MCF 10A (cell line): ENCODE results near the gene UBQLN4. TPM values are rescaled to one million over a fixed set of nuclear protein-coding genes. Genes with fewer than 3 reads are reported as not detected.

ENCODE experiments used
- BruUV-seq: library from RNA; stranded (reverse); fragments of 400-500 nt; replicated peaks from 2 replicates; lab custom pipeline; 2021; lab: Mats Ljungman, UMichigan
- CTCF ChIA-PET: fragments of 300-600 bp; sonication (Branson Sonifier 250); formaldehyde crosslinking; extraction: SDS; loops from one replicate; lab custom pipeline; 2021; ENCODE audit warnings: antibody characterized with exemption, inconsistent platforms; lab: Yijun Ruan, JAX
- POLR2A ChIA-PET: fragments of 300-600, 350-650 bp; sonication (Branson Sonifier 250); formaldehyde crosslinking; extraction: SDS; loops from one replicate; lab custom pipeline; 2020; ENCODE audit warnings: antibody characterized with exemption, inconsistent platforms; lab: Yijun Ruan, JAX
- DNase-seq: peaks from one replicate; pipeline ENCODE4 v3.0.0-alpha.2; 2018; ENCODE audit not compliant: unreplicated experiment
- H3K27ac Mint-ChIP-seq: one replicate; pipeline ENCODE4 v1.8.0; 2022; ENCODE audit warnings: mild to moderate bottlenecking, low read depth, mixed read lengths; ENCODE audit not compliant: unreplicated experiment
- H3K27me3 Mint-ChIP-seq: one replicate; pipeline ENCODE4 v1.8.0; 2022; ENCODE audit warnings: mixed read lengths; ENCODE audit not compliant: insufficient read depth, unreplicated experiment
- H3K36me3 Mint-ChIP-seq: one replicate; pipeline ENCODE4 v1.8.0; 2022; ENCODE audit warnings: mild to moderate bottlenecking, moderate library complexity, mixed read lengths; ENCODE audit not compliant: insufficient read depth, unreplicated experiment
- H3K4me1 Mint-ChIP-seq: one replicate; pipeline ENCODE4 v1.8.0; 2022; ENCODE audit warnings: mixed read lengths; ENCODE audit not compliant: insufficient read depth, unreplicated experiment
- H3K4me3 Mint-ChIP-seq: one replicate; pipeline ENCODE4 v1.8.0; 2022; ENCODE audit warnings: mild to moderate bottlenecking, moderate library complexity, mixed read lengths; ENCODE audit not compliant: unreplicated experiment
- H3K9me3 Mint-ChIP-seq: one replicate; pipeline ENCODE4 v1.8.0; 2022; ENCODE audit warnings: mixed read lengths; ENCODE audit not compliant: unreplicated experiment
- CTCF ChIP-seq: fragments of 200-600 bp; IDR thresholded peaks from one replicate; pipeline ENCODE4 v1.8.0; 2022; ENCODE audit warnings: antibody characterized with exemption, mild to moderate bottlenecking; ENCODE audit not compliant: unreplicated experiment
- intact Hi-C: fragments of 100-400 bp; cut with micrococcal nuclease; formaldehyde crosslinking; loops from 2 replicates; pipeline ENCODE4 v1.14.1; 2022
- total RNA-seq: library from RNA; stranded (reverse); gene quantifications from 2 replicates; pipeline ENCODE4 v1.2.3, GENCODE V29; 2022

UBQLN4 gene
- total RNA-seq, 1 experiment from 2014 or later = 49.0 TPM

- DNase-seq = no peak
- H3K27me3 Mint-ChIP-seq = no peaks in the 10 kb centered on the region
- POLR2A ChIA-PET = interaction anchor here (0.7 to 5.0 kb wide), 2 partner anchors 12 to 255 kb away, joined by 3 to 24 read pairs; partner anchors contain the start of gene SSR2
- CTCF ChIA-PET = interaction anchor here (0.6 kb wide), 1 partner anchor 32 kb away, joined by 3 read pairs; no protein-coding TSS in a partner anchor
- H3K4me3 Mint-ChIP-seq = no peak overlapping the region
- H3K4me1 Mint-ChIP-seq = no peaks in the 10 kb centered on the region
- BruUV-seq = no TSS peak
- no peak overlapping the region for H3K27ac Mint-ChIP-seq
- H3K36me3 Mint-ChIP-seq = peaks cover 27% of the 10 kb centered on the region
- no peak for TF ChIP-seq CTCF
- no peaks in the 10 kb centered on the region for H3K9me3 Mint-ChIP-seq
- intact Hi-C loops = no loop called here
Observed at GRCh38 chr1:156033011-156033410, 20.6 kb downstream of the UBQLN4 start.

- no TSS peak for BruUV-seq
- POLR2A ChIA-PET = no interaction called here
- Mint-ChIP-seq H3K4me1 (no peaks in the 10 kb centered on the region), H3K4me3 (no peak overlapping the region), H3K27ac (no peak overlapping the region), H3K9me3 (no peaks in the 10 kb centered on the region), H3K27me3 (no peaks in the 10 kb centered on the region), H3K36me3 (no peaks in the 10 kb centered on the region)
- intact Hi-C loops = no loop called here
- DNase-seq = no peak
- CTCF ChIA-PET = no interaction called here
- no peak for TF ChIP-seq CTCF
Observed at GRCh38 chr1:156026588-156026987, 27.0 kb downstream of the UBQLN4 start.

- intact Hi-C loops = no loop called here
- Mint-ChIP-seq H3K4me1 (no peaks in the 10 kb centered on the region), H3K27me3 (no peaks in the 10 kb centered on the region), H3K4me3 (no peak overlapping the region), H3K27ac (no peak overlapping the region), H3K9me3 (no peaks in the 10 kb centered on the region), H3K36me3 (no peaks in the 10 kb centered on the region)
- POLR2A ChIA-PET = interaction anchor here (0.6 to 1.2 kb wide), 2 partner anchors 9 to 23 kb away, joined by 3 read pairs; no protein-coding TSS in a partner anchor
- CTCF ChIA-PET = interaction anchor here (0.6 kb wide), 1 partner anchor 296 kb away, joined by 3 read pairs; no protein-coding TSS in a partner anchor
- DNase-seq = no peak
- BruUV-seq = no TSS peak
- TF ChIP-seq CTCF = no peak
Observed at GRCh38 chr1:156025876-156026275, 27.7 kb downstream of the UBQLN4 start.

- H3K27ac Mint-ChIP-seq = no peak overlapping the region
- intact Hi-C loops = no loop called here
- H3K9me3 Mint-ChIP-seq = no peaks in the 10 kb centered on the region
- H3K36me3 Mint-ChIP-seq = peaks cover 8% of the 10 kb centered on the region
- POLR2A ChIA-PET = interaction anchor here (0.6 to 0.8 kb wide), 3 partner anchors 11 to 93 kb away, joined by 3 to 4 read pairs (median 3); no protein-coding TSS in a partner anchor
- peaks cover 7% of the 10 kb centered on the region for H3K4me1 Mint-ChIP-seq
- H3K27me3 Mint-ChIP-seq = no peaks in the 10 kb centered on the region
- TF ChIP-seq CTCF = no peak
- no peak for DNase-seq
- no peak overlapping the region for H3K4me3 Mint-ChIP-seq
- CTCF ChIA-PET = interaction anchor here (0.6 to 1.0 kb wide), 3 partner anchors 23 to 110 kb away, joined by 3 to 4 read pairs (median 4); no protein-coding TSS in a partner anchor
- BruUV-seq = no TSS peak
Observed at GRCh38 chr1:156024801-156025200, 28.8 kb downstream of the UBQLN4 start.
